GM12878 (cell line): ENCODE results near the gene CD8B. TPM values are rescaled to one million over a fixed set of nuclear protein-coding genes. Genes with fewer than 3 reads are reported as not detected.

Experiments used
- ATAC-seq: fragments of 200-7000 bp; cut with Tn5 transposase; 3 replicates; pipeline ENCODE4 v1.9.1; 2020; ENCODE audit warnings: mild to moderate bottlenecking, moderate library complexity
- BruUV-seq: library from RNA; stranded (reverse); fragments of 400-500 nt; replicated peaks from 2 replicates; lab custom pipeline; 2021; lab: Mats Ljungman, UMichigan
- CTCF ChIA-PET: fragments of 300-600 bp; sonication (Branson Sonifier 250); formaldehyde crosslinking; extraction: SDS; loops from one replicate; lab custom pipeline; 2021; ENCODE audit warnings: inconsistent platforms; lab: Yijun Ruan, JAX
- POLR2A ChIA-PET: fragments of 350-600 bp; formaldehyde crosslinking; extraction: SDS; loops from one replicate; lab custom pipeline; 2021; ENCODE audit warnings: inconsistent platforms; lab: Charles Lee
- RAD21 ChIA-PET: fragments of 300-600 bp; sonication (Branson Sonifier 250); formaldehyde crosslinking; loops from one replicate; lab custom pipeline; 2023; ENCODE audit warnings: antibody characterized with exemption; ENCODE audit not compliant: unreplicated experiment; lab: Charles Lee
- SMC1A ChIA-PET: fragments of 300-600 bp; sonication (Branson Sonifier 250); formaldehyde crosslinking; loops from one replicate; lab custom pipeline; 2023; ENCODE audit not compliant: unreplicated experiment, uncharacterized antibody; lab: Charles Lee
- DNase-seq: peaks from one replicate; pipeline ENCODE4 v3.0.0-alpha.2; 2011; ENCODE audit warnings: low read depth, low spot score
- FAIRE-seq: peaks from 3 replicates; lab custom pipeline; 2011; peaks lifted over from hg19 to GRCh38; lab: Jason Lieb, UNC
- H2AFZ ChIP-seq: 2 replicates; pipeline ENCODE4 v1.6.0; 2011; ENCODE audit warnings: low read depth, low read length, control low read depth; ENCODE audit not compliant: control insufficient read depth
- H3K27ac ChIP-seq: 2 replicates; pipeline ENCODE4 v1.5.1; 2011; ENCODE audit warnings: control low read depth; ENCODE audit not compliant: control insufficient read depth, insufficient read depth
- H3K27me3 ChIP-seq, 2 experiments: replicated peaks in 1 of 2; 2 replicates each; pipeline versions ENCODE4 v1.6.0 to v1.6.1; 2011; ENCODE audit warnings: low read length in 1 of 2; ENCODE audit not compliant: control insufficient read depth in 2 of 2, insufficient read depth in 2 of 2
- H3K36me3 ChIP-seq, 2 experiments: 2 replicates each; pipeline ENCODE4 v1.5.1; 2011; ENCODE audit warnings: low read length in 1 of 2; ENCODE audit not compliant: control insufficient read depth in 2 of 2, insufficient read depth in 2 of 2
- H3K4me1 ChIP-seq: 2 replicates; pipeline ENCODE4 v1.6.1; 2011; ENCODE audit warnings: mild to moderate bottlenecking, low read length, moderate library complexity, mixed read lengths; ENCODE audit not compliant: control insufficient read depth, insufficient read depth
- H3K4me2 ChIP-seq: 2 replicates; pipeline ENCODE4 v1.6.0; 2011; ENCODE audit warnings: control low read depth; ENCODE audit not compliant: control insufficient read depth, insufficient read depth
- H3K4me3 ChIP-seq: fragments of 200-600 bp; sonication (generic); 2 replicates; pipeline ENCODE4 v1.5.1; 2016
- H3K79me2 ChIP-seq: 2 replicates; pipeline ENCODE4 v1.6.0; 2011; ENCODE audit warnings: low read length; ENCODE audit not compliant: control insufficient read depth, insufficient read depth
- H3K9ac ChIP-seq: 2 replicates; pipeline ENCODE4 v1.8.0; 2011; ENCODE audit warnings: low read length, control low read depth, mixed read lengths; ENCODE audit not compliant: control insufficient read depth, insufficient read depth
- H3K9me3 ChIP-seq: replicated peaks from 3 replicates; pipeline ENCODE4 v1.5.1; 2011; ENCODE audit warnings: mild to moderate bottlenecking, low read length; ENCODE audit not compliant: control insufficient read depth, insufficient read depth
- H4K20me1 ChIP-seq: 2 replicates; pipeline ENCODE4 v1.6.0; 2011; ENCODE audit not compliant: control insufficient read depth, insufficient read depth
- BACH1 ChIP-seq: fragments of 450-650 bp; IDR thresholded peaks from 2 replicates; pipeline ENCODE4 v1.6.1; 2017; ENCODE audit warnings: mild to moderate bottlenecking, borderline replicate concordance
- MXI1 ChIP-seq: fragments of 150-350 bp; IDR thresholded peaks from 2 replicates; pipeline ENCODE4 v1.6.1; 2011; ENCODE audit warnings: low read depth, mild to moderate bottlenecking, inconsistent platforms, low read length, improper control_type of control experiment
- PRDM15 ChIP-seq: fragments of 450-650 bp; formaldehyde crosslinking; IDR thresholded peaks from 2 replicates; pipeline ENCODE4 v1.4.0; 2020; ENCODE audit warnings: mild to moderate bottlenecking, moderate library complexity
- SMAD5 ChIP-seq: IDR thresholded peaks from 2 replicates; pipeline ENCODE4 v1.6.1; 2016; ENCODE audit warnings: antibody characterized with exemption, low read depth
- STAT3 ChIP-seq: IDR thresholded peaks from 2 replicates; pipeline ENCODE4 v1.6.1; 2011; ENCODE audit warnings: low read depth, low read length, improper control_type of control experiment
- ZBTB40 ChIP-seq: fragments of 450-650 bp; IDR thresholded peaks from 2 replicates; pipeline ENCODE4 v1.6.1; 2016; ENCODE audit warnings: mild to moderate bottlenecking, moderate library complexity, borderline replicate concordance
- WGBS: methylation state at CpG from one replicate; pipeline ENCODE4 v1.1.6; 2016; ENCODE audit warnings: low lambda C conversion rate; ENCODE audit not compliant: insufficient replicate concordance, insufficient coverage; ENCODE audit errors: missing lambda C conversion rate; 5-methylcytosine and 5-hydroxymethylcytosine counted together
- in situ Hi-C: fragments of 300-500 bp; cut with MboI; formaldehyde crosslinking; loops from 9 replicates; pipeline ENCODE4 v1.14.3; 2018; ENCODE audit warnings: mixed read lengths
- intact Hi-C: fragments of 100-400 bp; cut with micrococcal nuclease; formaldehyde crosslinking; loops from one replicate; pipeline ENCODE4 v1.14.2; 2022; ENCODE audit not compliant: unreplicated experiment
- polyA plus RNA-seq, 11 experiments: library from polyadenylated mRNA; depleted of rRNA in 4 of 11; unstranded in 6 of 11; stranded (reverse) in 5 of 11; fragments of >200 nt; fragmentation: Nextera tagmentation in 4 of 11; fragmentation: Illumina TruSeq in 1 of 11; extraction: Ambion mirVana in 4 of 11; extraction: Trizol in 1 of 11; gene quantifications; 1 replicate in 1 of 11; 2 replicates in 10 of 11; pipeline versions ENCODE4 v1.2.1 to v1.2.3, GENCODE V29; 2011 to 2016; ENCODE audit warnings: inconsistent platforms in 2 of 11, missing spikeins in 2 of 11, low read depth in 1 of 11
- total RNA-seq, 4 experiments: library from RNA; depleted of rRNA in 3 of 4; stranded (reverse); fragments of >200 nt in 3 of 4; fragmentation: Illumina TruSeq in 1 of 4; extraction: Trizol in 1 of 4; gene quantifications; 2 replicates each; pipeline versions ENCODE4 v1.2.1 to v1.2.3, GENCODE V29; 2013 to 2021
- TF ChIP-seq, protein P1 (sequence below): fragments of 450-650 bp; IDR thresholded peaks from 2 replicates; pipeline ENCODE4 v1.6.1; 2017; ENCODE audit warnings: mild to moderate bottlenecking, low read depth, inconsistent platforms; ENCODE audit not compliant: poor library complexity, severe bottlenecking

CD8B gene
- total and polyA plus RNA-seq, 10 of the 15 experiments (the other 5 are each of a cell fraction or from before 2014, with no cell fraction given): 0.21 TPM; not detected in 9

DNA sequence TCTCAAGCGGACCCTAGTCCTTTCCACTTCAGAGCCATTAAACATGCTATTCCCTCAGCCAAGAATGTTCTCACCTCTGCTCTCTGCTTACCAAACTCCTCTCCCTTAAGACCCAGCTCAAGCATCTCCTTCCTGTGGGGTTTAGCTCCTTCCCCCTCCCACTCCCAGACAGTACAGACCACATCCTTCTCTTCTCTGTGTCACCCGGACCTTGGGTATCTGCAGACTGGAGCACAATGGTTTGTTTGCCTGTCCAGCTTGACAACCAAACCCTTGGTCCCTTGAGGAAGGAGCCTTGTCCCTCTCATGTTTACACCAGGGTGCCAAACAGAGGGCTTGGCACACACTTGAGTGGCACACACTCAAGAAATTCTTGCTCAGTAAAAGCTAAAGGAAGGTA lies 66.8 kb downstream of the CD8B start:
- SMC1A ChIA-PET: no interaction called here
- no peak overlapping the region for H3K4me2 ChIP-seq
- H3K36me3 ChIP-seq: no peaks in the 10 kb centered on the region
- intact Hi-C loops: no loop called here
- H3K4me3 ChIP-seq: no peak overlapping the region
- FAIRE-seq (no peak), ATAC-seq (no peak), DNase-seq (no peak)
- WGBS: 54% methylated on average over 2 of the region's 2 CpGs
- BruUV-seq: no TSS peak
- no peak overlapping the region for H3K27ac ChIP-seq
- POLR2A ChIA-PET: interaction anchor here (0.6 kb wide), 1 partner anchor 34 kb away, joined by 5 read pairs; no protein-coding TSS in a partner anchor
- peaks cover 13% of the 10 kb centered on the region for H3K9me3 ChIP-seq
- in situ Hi-C loops: no loop called here
- H3K4me1 ChIP-seq: no peaks in the 10 kb centered on the region
- H2AFZ ChIP-seq: no peak overlapping the region
- CTCF ChIA-PET: no interaction called here
- no peaks in the 10 kb centered on the region for H3K79me2 ChIP-seq
- RAD21 ChIA-PET: no interaction called here
- H3K9ac ChIP-seq: no peak overlapping the region
- H4K20me1 ChIP-seq: no peaks in the 10 kb centered on the region
- peaks cover 5 to 16% of the 10 kb centered on the region in 2 experiments for H3K27me3 ChIP-seq
- TF ChIP-seq SMAD5 (no peak), STAT3 (no peak)
- TF ChIP-seq, all 136 proteins: peak for 0

GRCh38 chr2:86793752-86794151 lies 67.9 kb downstream of the CD8B start:
- Histone ChIP-seq H3K4me2 (no peak overlapping the region), H3K9me3 (peaks cover 13% of the 10 kb centered on the region), H3K27me3 (peaks cover 7 to 21% of the 10 kb centered on the region in 2 experiments), H3K79me2 (no peaks in the 10 kb centered on the region), H3K36me3 (no peaks in the 10 kb centered on the region), H3K4me3 (no peak overlapping the region), H3K9ac (no peak overlapping the region), H3K4me1 (no peaks in the 10 kb centered on the region), H4K20me1 (no peaks in the 10 kb centered on the region), H2AFZ (no peak overlapping the region), H3K27ac (no peak overlapping the region)
- RAD21 ChIA-PET: no interaction called here
- DNase-seq (no peak), ATAC-seq (no peak), FAIRE-seq (no peak)
- WGBS: 59% methylated on average over 4 of the region's 4 CpGs
- BruUV-seq: no TSS peak
- intact Hi-C loops: no loop called here
- POLR2A ChIA-PET: no interaction called here
- CTCF ChIA-PET: no interaction called here
- SMC1A ChIA-PET: no interaction called here
- in situ Hi-C loops: no loop called here
- TF ChIP-seq ZBTB40 (no peak), PRDM15 (CRISPR knock-in tag) (no peak), MXI1 (no peak), BACH1 (no peak)
- TF ChIP-seq, protein P1, sequence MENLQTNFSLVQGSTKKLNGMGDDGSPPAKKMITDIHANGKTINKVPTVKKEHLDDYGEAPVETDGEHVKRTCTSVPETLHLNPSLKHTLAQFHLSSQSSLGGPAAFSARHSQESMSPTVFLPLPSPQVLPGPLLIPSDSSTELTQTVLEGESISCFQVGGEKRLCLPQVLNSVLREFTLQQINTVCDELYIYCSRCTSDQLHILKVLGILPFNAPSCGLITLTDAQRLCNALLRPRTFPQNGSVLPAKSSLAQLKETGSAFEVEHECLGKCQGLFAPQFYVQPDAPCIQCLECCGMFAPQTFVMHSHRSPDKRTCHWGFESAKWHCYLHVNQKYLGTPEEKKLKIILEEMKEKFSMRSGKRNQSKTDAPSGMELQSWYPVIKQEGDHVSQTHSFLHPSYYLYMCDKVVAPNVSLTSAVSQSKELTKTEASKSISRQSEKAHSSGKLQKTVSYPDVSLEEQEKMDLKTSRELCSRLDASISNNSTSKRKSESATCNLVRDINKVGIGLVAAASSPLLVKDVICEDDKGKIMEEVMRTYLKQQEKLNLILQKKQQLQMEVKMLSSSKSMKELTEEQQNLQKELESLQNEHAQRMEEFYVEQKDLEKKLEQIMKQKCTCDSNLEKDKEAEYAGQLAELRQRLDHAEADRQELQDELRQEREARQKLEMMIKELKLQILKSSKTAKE: no peak
